ENCODE data around the gene CDH4. TPM values are rescaled to one million over a fixed set of nuclear protein-coding genes. Genes with fewer than 3 reads are reported as not detected.

Gene CDH4
- total and polyA plus RNA-seq, 2 of the 8 experiments (the other 6 are each of a cell fraction or from before 2014, with no cell fraction given), result 4.3 to 7.9 TPM

DNA sequence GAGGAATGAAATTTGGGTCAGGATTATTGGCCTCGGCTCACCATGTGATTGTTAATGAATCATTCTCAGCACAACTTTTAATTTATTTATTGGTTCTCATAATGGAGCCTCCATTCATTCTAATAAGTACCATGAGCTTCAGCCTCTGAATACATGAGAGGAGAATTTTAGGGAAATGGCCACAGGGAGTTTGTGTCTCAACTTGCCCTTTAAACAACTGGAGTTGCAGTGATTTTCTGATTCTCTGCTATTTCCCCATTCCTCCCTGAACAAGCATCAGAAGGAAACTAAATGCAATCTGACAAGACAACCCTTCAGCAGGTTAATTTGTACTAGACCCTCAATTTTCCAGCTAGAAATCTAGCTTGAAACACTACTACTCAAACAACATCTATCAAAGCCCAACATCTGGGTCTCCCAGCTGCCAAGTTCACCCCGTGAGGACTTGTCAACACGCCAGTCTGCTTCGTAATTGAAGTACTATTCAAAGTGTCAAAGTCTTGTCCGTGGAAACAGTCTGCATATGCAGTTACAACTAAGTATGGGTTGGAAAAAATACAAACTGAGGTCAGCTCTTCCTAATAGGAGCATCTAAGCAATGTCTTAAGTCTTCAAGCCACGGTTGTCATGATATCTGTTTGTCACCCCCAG is 235.4 kb downstream of the CDH4 start:
- H3K27me3 ChIP-seq (replicated peaks in 1 of 4; ENCODE audit: control insufficient read depth in 3 of 4, extremely low read depth in 1 of 4, insufficient read depth in 3 of 4, low read length in 3 of 4), result peaks cover 0 to 2% (median 0%) of the 10 kb centered on the region in 4 experiments; a peak in 1 of 7 replicates
- H2BK5ac ChIP-seq (ENCODE audit: low read depth, low read length), result no peak overlapping the region
- H3K23me2 ChIP-seq (ENCODE audit: low read depth, low read length), result peaks cover 8% of the 10 kb centered on the region
- no peak overlapping the region for H3K14ac ChIP-seq (ENCODE audit: insufficient read length)
- H2BK12ac ChIP-seq (ENCODE audit: low read depth, low read length), result no peak overlapping the region
- ChIA-PET CTCF (ENCODE audit: partially characterized antibody) (interaction anchor here (1.6 to 2.7 kb wide), 4 partner anchors 9 to 30 kb away, joined by 4 to 9 read pairs (median 6); no protein-coding TSS in a partner anchor), POLR2A (ENCODE audit: partially characterized antibody) (interaction anchor here (1.3 to 1.5 kb wide), 2 partner anchors 10 to 51 kb away, joined by 3 read pairs; no protein-coding TSS in a partner anchor)
- H4K91ac ChIP-seq (replicated peaks; ENCODE audit: insufficient read length, low read length), result no peak overlapping the region
- no peak overlapping the region for H2AK5ac ChIP-seq (ENCODE audit: low read depth, low read length)
- no peak for FAIRE-seq
- H3K27ac ChIP-seq (ENCODE audit: low read depth, low read length), result no peak overlapping the region
- no peak overlapping the region for H3K4me3 ChIP-seq (ENCODE audit: extremely low read depth in 1 of 4, insufficient read depth in 2 of 4, low read depth in 3 of 4, low read length in 4 of 4)
- no peak overlapping the region for H3K23ac ChIP-seq (ENCODE audit: insufficient read length)
- no peak for DNase-seq (ENCODE audit: low read depth in 1 of 2, low spot score in 2 of 2)
- H3K56ac ChIP-seq (replicated peaks; ENCODE audit: insufficient read length, low read depth, low read length), result no peak overlapping the region
- peaks cover 0 to 4% of the 10 kb centered on the region in 2 experiments; a peak in 1 of 4 replicates for H3K79me2 ChIP-seq (ENCODE audit: control insufficient read depth in 1 of 2, insufficient read depth in 2 of 2, low read length in 2 of 2)
- H2BK120ac ChIP-seq (replicated peaks; ENCODE audit: low read depth, low read length), result no peak overlapping the region
- no peak overlapping the region for H4K8ac ChIP-seq (ENCODE audit: extremely low read depth, insufficient read depth, low read length)
- H3K4ac ChIP-seq (replicated peaks; ENCODE audit: insufficient read length, low read depth, low read length), result no peak overlapping the region
- 0 out of 2 replicates have a peak overlapping the region, but pooled peaks have one; percentile 14 for H3K18ac ChIP-seq (ENCODE audit: extremely low read depth, low read length)
- no peak overlapping the region for H2AFZ ChIP-seq (ENCODE audit: low read length)
- no peaks in the 10 kb centered on the region; a peak in 1 of 7 replicates for H3K4me1 ChIP-seq (replicated peaks in 1 of 4; ENCODE audit: control insufficient read depth in 3 of 4, insufficient read depth in 4 of 4, low read length in 3 of 4)
- no peaks in the 10 kb centered on the region for H4K20me1 ChIP-seq (replicated peaks in 1 of 2; ENCODE audit: control insufficient read depth in 1 of 2, insufficient read depth in 2 of 2, low read length in 2 of 2)
- no peaks in the 10 kb centered on the region for H3K79me1 ChIP-seq (ENCODE audit: low read depth, low read length)
- no peaks in the 10 kb centered on the region for H3K9me3 ChIP-seq (ENCODE audit: insufficient read depth in 2 of 2, low read depth in 1 of 2, low read length in 1 of 2)
- no peak overlapping the region for H2BK20ac ChIP-seq (ENCODE audit: low read length)
- no peaks in the 10 kb centered on the region for H3K36me3 ChIP-seq (ENCODE audit: control insufficient read depth in 2 of 4, insufficient read depth in 4 of 4, low read length in 3 of 4)
- no peak overlapping the region for H4K5ac ChIP-seq (ENCODE audit: insufficient read length, low read depth, low read length)
- H3K9ac ChIP-seq (replicated peaks in 1 of 4; ENCODE audit: extremely low read depth in 1 of 4, low read depth in 3 of 4, low read length in 3 of 4), result no peak overlapping the region
- no peak overlapping the region for H3K4me2 ChIP-seq (ENCODE audit: insufficient read depth in 1 of 2, low read depth in 2 of 2, low read length in 2 of 2)
- H2BK15ac ChIP-seq (ENCODE audit: low read length), result no peak overlapping the region
- 84% methylated on average over 6 of the region's 6 CpGs; no CpG with 5 or more reads in 1 of the 2 experiments for WGBS, 2 experiments (ENCODE audit: extremely low coverage in 1 of 2, insufficient coverage in 1 of 2, insufficient read length in 1 of 2, insufficient replicate concordance in 2 of 2, low coverage in 1 of 2, low lambda C conversion rate in 2 of 2, missing lambda C conversion rate in 1 of 2)
- TF ChIP-seq CHD1 (IDR thresholded peaks at IDR 0.05; ENCODE audit: low read depth, low read length), result no peak
- no peak for TF ChIP-seq POLR2A (IDR thresholded peaks at IDR 0.05; ENCODE audit: control extremely low read depth in 1 of 2, low read depth in 2 of 2, low read length in 2 of 2)
- TF ChIP-seq BACH1 (IDR thresholded peaks at IDR 0.05; ENCODE audit: low read length), result no peak
- TF ChIP-seq SIX5 (IDR thresholded peaks at IDR 0.05; ENCODE audit: low read depth, low read length), result no peak
- no peak for TF ChIP-seq CREB1 (IDR thresholded peaks at IDR 0.05)
- TF ChIP-seq ZNF274 (IDR thresholded peaks at IDR 0.05; ENCODE audit: borderline replicate concordance, extremely low read depth, low read length), result no peak
- no peak for TF ChIP-seq EZH2 (IDR thresholded peaks at IDR 0.05; ENCODE audit: low read depth, low read length, severe bottlenecking)
- TF ChIP-seq NRF1 (IDR thresholded peaks at IDR 0.05; ENCODE audit: low read depth, low read length), result no peak
- TF ChIP-seq, protein P1, sequence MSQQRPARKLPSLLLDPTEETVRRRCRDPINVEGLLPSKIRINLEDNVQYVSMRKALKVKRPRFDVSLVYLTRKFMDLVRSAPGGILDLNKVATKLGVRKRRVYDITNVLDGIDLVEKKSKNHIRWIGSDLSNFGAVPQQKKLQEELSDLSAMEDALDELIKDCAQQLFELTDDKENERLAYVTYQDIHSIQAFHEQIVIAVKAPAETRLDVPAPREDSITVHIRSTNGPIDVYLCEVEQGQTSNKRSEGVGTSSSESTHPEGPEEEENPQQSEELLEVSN (IDR thresholded peaks at IDR 0.05), result no peak
- TF ChIP-seq SAP30 (IDR thresholded peaks at IDR 0.05; ENCODE audit: insufficient read depth, insufficient replicate concordance, low read length), result no peak
- no peak for TF ChIP-seq RNF2 (IDR thresholded peaks at IDR 0.05; ENCODE audit: borderline replicate concordance, low read depth, low read length, missing control alignments, poor library complexity, severe bottlenecking)
- no peak for TF ChIP-seq EP300 (IDR thresholded peaks at IDR 0.05; ENCODE audit: borderline replicate concordance in 1 of 2, low read depth in 2 of 2, low read length in 2 of 2)

Measured in H1 (cell line).